Mucosa of descending colon (tissue), 3 donors: Measurements from ENCODE around the gene PLCXD1. TPM values are rescaled to one million over a fixed set of nuclear protein-coding genes. Genes with fewer than 3 reads are reported as not detected.
"Not testable (repeated sequence)": the region's sequence is repeated elsewhere in the genome, so short reads cannot be mapped to it uniquely, and the experiment has no call there.

Source experiments
- ATAC-seq: fragments of 200-7000 bp; cut with Tn5 transposase; one replicate; pipeline ENCODE4 v1.9.1; 2020; ENCODE audit warnings: mild to moderate bottlenecking, moderate library complexity
- DNase-seq, 3 donors: peaks; one replicate each; pipeline ENCODE4 v3.0.0-alpha.2; 2020
- H3K36me3 ChIP-seq: fragments of 200-600 bp; one replicate; pipeline ENCODE4 v1.8.0; 2021; ENCODE audit warnings: low read depth, mild to moderate bottlenecking
- H3K4me1 ChIP-seq: fragments of 200-600 bp; one replicate; pipeline ENCODE4 v1.8.0; 2021; ENCODE audit warnings: low read depth, mild to moderate bottlenecking
- H3K4me3 ChIP-seq: fragments of 200-600 bp; one replicate; pipeline ENCODE4 v1.8.0; 2021; ENCODE audit warnings: mild to moderate bottlenecking
- H3K9me3 ChIP-seq: fragments of 200-600 bp; one replicate; pipeline ENCODE4 v1.8.0; 2021; ENCODE audit warnings: mild to moderate bottlenecking
- CTCF ChIP-seq: fragments of 200-600 bp; IDR thresholded peaks from one replicate; pipeline ENCODE4 v1.8.0; 2022; ENCODE audit warnings: antibody characterized with exemption, mild to moderate bottlenecking
- intact Hi-C, 2 donors: fragments of 100-400 bp; cut with DNase I in 1 of 2; cut with micrococcal nuclease in 1 of 2; formaldehyde crosslinking; loops; one replicate each; pipeline versions ENCODE4 v1.11.0 to v1.11.1; 2022; cut with DNase I, micrococcal nuclease
- total RNA-seq, 3 donors: library from RNA; stranded (reverse); fragmentation: NEBNext Ultra II Directional in 2 of 3; extraction: Animal tissue kit (Norgen Biotek cat#: 25700) in 2 of 3; gene quantifications; one replicate each; pipeline versions ENCODE4 v1.2.1 to v1.2.4, GENCODE V29; 2021 to 2023
- donor health status: DM: no; HTN: no; CAD: no; lungs with moderate emphysema.
- donor health status: DM: no; HTN: no; CAD: no.
- donor health status: DM: no; HTN: yes; CAD: no.

PLCXD1 gene
- total RNA-seq, 3 donors from 2014 or later = 12.6 to 20.7 (median 13.8) TPM

GRCh38 chrX:262381-262909 is 18.7 kb upstream of the PLCXD1 start:
- intact Hi-C loops = no loop called here
- TF ChIP-seq CTCF = no peak
- Histone ChIP-seq H3K4me3 (no peak overlapping the region), H3K4me1 (peaks cover 8% of the 10 kb centered on the region), H3K9me3 (no peaks in the 10 kb centered on the region), H3K36me3 (no peaks in the 10 kb centered on the region)
- peak; percentile 59 for ATAC-seq
- peak in 2 of 3 donors; percentile 29 to 46 for DNase-seq

GRCh38 chrX:264006-264405 is 17.2 kb upstream of the PLCXD1 start:
- ATAC-seq, intact Hi-C loops, H3K4me1 ChIP-seq, H3K36me3 ChIP-seq, H3K9me3 ChIP-seq, H3K4me3 ChIP-seq: not testable (repeated sequence)
- DNase-seq = peak in 2 of 3 donors; percentile 16 to 42

GRCh38 chrX:264634-265455 is 16.3 kb upstream of the PLCXD1 start:
- TF ChIP-seq CTCF = no peak
- no peak overlapping the region for H3K4me3 ChIP-seq
- no peaks in the 10 kb centered on the region for H3K36me3 ChIP-seq
- ATAC-seq (peak; percentile 51), DNase-seq (peak in 2 of 3 donors; percentile 11 to 16)
- H3K9me3 ChIP-seq = no peaks in the 10 kb centered on the region
- peaks cover 8% of the 10 kb centered on the region for H3K4me1 ChIP-seq
- intact Hi-C loops = no loop called here

GRCh38 chrX:265502-265901 is 15.7 kb upstream of the PLCXD1 start:
- H3K4me3 ChIP-seq = no peak overlapping the region

GRCh38 chrX:267771-268261 is 13.4 kb upstream of the PLCXD1 start:
- Histone ChIP-seq H3K9me3 (no peaks in the 10 kb centered on the region), H3K4me1 (peaks cover under 1% of the 10 kb centered on the region), H3K4me3 (no peak overlapping the region), H3K36me3 (no peaks in the 10 kb centered on the region)
- peak; percentile 33 to 76 (median 45) for DNase-seq
- peak; percentile 96 for ATAC-seq
- TF ChIP-seq CTCF = no peak
- intact Hi-C loops = no loop called here

More at GRCh38 chrX:265502-265901, 15.7 kb upstream of the PLCXD1 start:
- Histone ChIP-seq H3K9me3 (no peaks in the 10 kb centered on the region), H3K4me1 (peaks cover 8% of the 10 kb centered on the region), H3K36me3 (no peaks in the 10 kb centered on the region)
- ATAC-seq (no peak), DNase-seq (peak in 2 of 3 donors; percentile 18 to 19)
- no peak for TF ChIP-seq CTCF
- intact Hi-C loops = no loop called here

- ATAC-seq (no peak), DNase-seq (peak in 2 of 3 donors; percentile 12 to 51)
- Histone ChIP-seq H3K36me3 (no peaks in the 10 kb centered on the region), H3K9me3 (no peaks in the 10 kb centered on the region), H3K4me1 (peaks cover 7% of the 10 kb centered on the region), H3K4me3 (no peak overlapping the region)
- intact Hi-C loops = no loop called here
- TF ChIP-seq CTCF = no peak
Observed at GRCh38 chrX:270848-271367, 10.3 kb upstream of the PLCXD1 start.
